Nephron (organoid): ENCODE data around the gene RASA3.

Experiments used
- H3K27ac Mint-ChIP-seq, 3 experiments: 2 replicates each; pipeline ENCODE4 v1.8.0; 2020; ENCODE audit warnings: mixed read lengths in 3 of 3, mild to moderate bottlenecking in 2 of 3, moderate library complexity in 1 of 3
- H3K27me3 Mint-ChIP-seq: 2 replicates; pipeline ENCODE4 v1.8.0; 2021; ENCODE audit warnings: low read depth, mild to moderate bottlenecking, moderate library complexity, mixed read lengths
- H3K36me3 Mint-ChIP-seq: 2 replicates; pipeline ENCODE4 v1.8.0; 2020; ENCODE audit warnings: low read depth, mixed read lengths
- H3K4me1 Mint-ChIP-seq: 2 replicates; pipeline ENCODE4 v1.8.0; 2020; ENCODE audit warnings: mixed read lengths
- H3K4me3 Mint-ChIP-seq, 3 experiments: 2 replicates each; pipeline ENCODE4 v1.8.0; 2020; ENCODE audit warnings: mild to moderate bottlenecking in 3 of 3, mixed read lengths in 3 of 3, moderate library complexity in 2 of 3
- H3K9me3 Mint-ChIP-seq: 2 replicates; pipeline ENCODE4 v1.8.0; 2020; ENCODE audit warnings: mixed read lengths
- TF ChIP-seq, protein P1 (sequence below), 3 experiments: fragments of 200-600 bp; sonication (generic); IDR thresholded peaks; one replicate each; pipeline ENCODE4 v1.5.0; 2021; ENCODE audit warnings: antibody characterized with exemption in 3 of 3; ENCODE audit not compliant: unreplicated experiment in 3 of 3

Gene RASA3

DNA sequence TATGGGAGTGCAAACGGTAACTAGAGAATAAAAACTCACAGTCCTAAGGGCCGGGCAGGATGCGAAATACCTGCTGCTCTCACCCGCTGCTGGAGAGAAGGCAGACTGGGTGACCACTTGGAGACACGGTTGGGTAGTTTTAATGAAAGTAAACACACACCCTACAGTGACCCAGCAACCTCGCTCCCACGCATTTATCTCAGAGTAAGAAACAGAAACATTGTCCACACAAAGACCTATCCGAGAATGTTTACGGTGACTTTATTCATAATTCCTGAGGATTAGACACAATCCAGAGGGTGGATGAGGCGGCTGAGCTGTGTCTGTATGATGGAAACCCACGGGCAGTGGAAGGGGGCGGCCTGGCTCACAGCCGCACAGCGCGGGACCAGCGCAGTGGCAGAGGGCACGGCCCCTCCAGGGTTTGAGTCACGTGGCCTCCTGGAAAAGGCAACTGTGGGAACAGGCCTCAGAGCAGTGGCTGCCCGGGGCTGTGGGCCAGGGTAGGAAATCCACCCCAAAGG lies 85.0 kb downstream of the RASA3 start:
- Mint-ChIP-seq H3K4me3 (peak overlapping the region in 1 of 3 experiments; percentile 57), H3K27ac (peak overlapping the region; percentile 72 to 92 (median 88)), H3K36me3 (peaks cover 13% of the 10 kb centered on the region), H3K4me1 (peaks cover 49% of the 10 kb centered on the region), H3K9me3 (peaks cover 3% of the 10 kb centered on the region), H3K27me3 (no peaks in the 10 kb centered on the region)
- TF ChIP-seq, protein P1, sequence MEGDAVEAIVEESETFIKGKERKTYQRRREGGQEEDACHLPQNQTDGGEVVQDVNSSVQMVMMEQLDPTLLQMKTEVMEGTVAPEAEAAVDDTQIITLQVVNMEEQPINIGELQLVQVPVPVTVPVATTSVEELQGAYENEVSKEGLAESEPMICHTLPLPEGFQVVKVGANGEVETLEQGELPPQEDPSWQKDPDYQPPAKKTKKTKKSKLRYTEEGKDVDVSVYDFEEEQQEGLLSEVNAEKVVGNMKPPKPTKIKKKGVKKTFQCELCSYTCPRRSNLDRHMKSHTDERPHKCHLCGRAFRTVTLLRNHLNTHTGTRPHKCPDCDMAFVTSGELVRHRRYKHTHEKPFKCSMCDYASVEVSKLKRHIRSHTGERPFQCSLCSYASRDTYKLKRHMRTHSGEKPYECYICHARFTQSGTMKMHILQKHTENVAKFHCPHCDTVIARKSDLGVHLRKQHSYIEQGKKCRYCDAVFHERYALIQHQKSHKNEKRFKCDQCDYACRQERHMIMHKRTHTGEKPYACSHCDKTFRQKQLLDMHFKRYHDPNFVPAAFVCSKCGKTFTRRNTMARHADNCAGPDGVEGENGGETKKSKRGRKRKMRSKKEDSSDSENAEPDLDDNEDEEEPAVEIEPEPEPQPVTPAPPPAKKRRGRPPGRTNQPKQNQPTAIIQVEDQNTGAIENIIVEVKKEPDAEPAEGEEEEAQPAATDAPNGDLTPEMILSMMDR (IDR thresholded peaks at IDR 0.05; ENCODE audit: unreplicated experiment in 3 of 3) = no peak

DNA sequence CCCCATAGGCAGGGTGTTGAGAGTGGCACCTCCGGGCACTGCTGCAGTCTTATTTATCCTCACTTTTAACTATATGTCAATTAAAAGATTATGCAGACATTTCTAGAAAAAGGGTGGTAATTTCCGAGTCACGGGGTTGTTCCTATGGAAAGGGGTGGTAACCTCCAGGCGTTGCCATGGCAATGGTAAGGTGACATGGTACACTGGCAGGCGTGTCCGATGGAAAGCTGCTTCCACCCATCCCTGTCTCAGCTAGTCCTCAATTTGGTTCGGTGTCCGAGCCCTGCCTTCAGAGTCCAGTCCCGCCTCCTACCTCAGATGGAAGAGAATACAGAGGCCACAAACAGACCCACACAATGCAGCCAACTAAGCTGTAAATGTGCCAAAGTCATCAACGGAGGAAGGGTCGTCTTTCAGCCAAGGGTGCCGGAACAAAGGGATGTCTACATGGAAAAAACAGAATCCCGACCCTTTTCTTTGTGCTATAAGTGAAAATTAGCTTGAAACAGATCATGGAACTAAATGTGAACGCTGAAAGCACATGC lies 85.9 kb downstream of the RASA3 start:
- H3K4me3 Mint-ChIP-seq = no peak overlapping the region
- H3K4me1 Mint-ChIP-seq = peaks cover 49% of the 10 kb centered on the region
- H3K36me3 Mint-ChIP-seq = peaks cover 18% of the 10 kb centered on the region
- no peaks in the 10 kb centered on the region for H3K27me3 Mint-ChIP-seq
- H3K9me3 Mint-ChIP-seq = peaks cover 3% of the 10 kb centered on the region
- H3K27ac Mint-ChIP-seq = peak overlapping the region; percentile 72 to 92 (median 88)
- TF ChIP-seq, protein P1 (IDR thresholded peaks at IDR 0.05; ENCODE audit: unreplicated experiment in 3 of 3) = no peak

DNA sequence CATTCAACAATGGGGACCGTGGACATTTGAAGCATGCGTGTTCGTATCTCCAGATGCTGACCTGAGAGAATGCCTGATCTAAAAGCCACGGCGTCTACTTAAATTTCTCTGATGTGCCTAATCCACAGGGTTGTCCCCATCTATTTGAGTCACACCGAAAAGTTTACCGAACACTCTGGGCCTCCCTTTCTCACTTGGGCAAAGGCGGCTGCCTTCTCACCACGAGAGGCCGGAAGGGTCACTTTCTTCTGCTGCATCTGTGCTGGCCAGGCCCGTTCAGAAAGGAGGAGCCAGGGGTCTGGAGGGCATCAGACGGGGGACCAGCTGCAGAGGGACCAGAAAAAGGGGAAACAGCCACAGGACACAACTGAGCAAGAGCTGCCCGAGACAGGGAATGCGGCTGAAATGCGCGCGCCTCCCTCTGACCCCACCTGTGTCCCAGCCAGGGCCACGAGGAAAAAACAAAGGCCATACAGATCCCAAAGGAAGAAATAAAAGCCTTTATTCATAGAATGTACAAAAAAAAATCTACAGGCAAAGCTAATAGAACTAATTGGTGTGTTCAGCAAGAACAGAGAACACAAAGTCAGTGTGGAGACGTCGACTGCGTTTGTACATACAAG lies 87.2 kb downstream of the RASA3 start:
- no peaks in the 10 kb centered on the region for H3K27me3 Mint-ChIP-seq
- H3K4me1 Mint-ChIP-seq = peaks cover 49% of the 10 kb centered on the region
- peaks cover 25% of the 10 kb centered on the region for H3K36me3 Mint-ChIP-seq
- TF ChIP-seq, protein P1 (IDR thresholded peaks at IDR 0.05; ENCODE audit: unreplicated experiment in 3 of 3) = no peak
- H3K4me3 Mint-ChIP-seq = peak overlapping the region in 1 of 3 experiments; percentile 70
- peak overlapping the region; percentile 63 to 87 (median 72) for H3K27ac Mint-ChIP-seq
- peaks cover 3% of the 10 kb centered on the region for H3K9me3 Mint-ChIP-seq

DNA sequence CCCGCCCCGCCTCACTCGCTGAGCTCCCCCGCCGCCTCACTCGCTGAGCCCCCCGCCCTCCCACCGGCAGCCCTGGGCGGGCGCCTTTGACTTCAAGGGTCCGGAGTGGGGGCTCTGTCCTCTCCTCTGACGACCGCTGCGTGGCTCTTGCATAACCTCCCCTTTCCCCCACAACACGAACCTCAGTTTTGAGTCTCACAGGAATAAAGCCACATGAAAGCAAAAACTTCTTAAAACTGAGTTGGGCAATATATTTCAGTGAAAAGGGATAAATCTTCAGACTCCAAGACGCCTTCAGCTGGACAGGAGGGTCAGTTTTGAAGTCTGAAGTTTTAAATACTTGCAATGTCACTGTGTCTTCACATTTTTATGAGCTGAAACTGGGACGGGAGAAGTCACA lies 87.9 kb downstream of the RASA3 start:
- peak overlapping the region; percentile 18 to 70 (median 57) for H3K4me3 Mint-ChIP-seq
- H3K27ac Mint-ChIP-seq = peak overlapping the region; percentile 63 to 87 (median 72)
- H3K36me3 Mint-ChIP-seq = peaks cover 25% of the 10 kb centered on the region
- TF ChIP-seq, protein P1 (IDR thresholded peaks at IDR 0.05; ENCODE audit: unreplicated experiment in 3 of 3) = no peak
- H3K4me1 Mint-ChIP-seq = peaks cover 47% of the 10 kb centered on the region
- no peaks in the 10 kb centered on the region for H3K27me3 Mint-ChIP-seq
- peaks cover 3% of the 10 kb centered on the region for H3K9me3 Mint-ChIP-seq

DNA sequence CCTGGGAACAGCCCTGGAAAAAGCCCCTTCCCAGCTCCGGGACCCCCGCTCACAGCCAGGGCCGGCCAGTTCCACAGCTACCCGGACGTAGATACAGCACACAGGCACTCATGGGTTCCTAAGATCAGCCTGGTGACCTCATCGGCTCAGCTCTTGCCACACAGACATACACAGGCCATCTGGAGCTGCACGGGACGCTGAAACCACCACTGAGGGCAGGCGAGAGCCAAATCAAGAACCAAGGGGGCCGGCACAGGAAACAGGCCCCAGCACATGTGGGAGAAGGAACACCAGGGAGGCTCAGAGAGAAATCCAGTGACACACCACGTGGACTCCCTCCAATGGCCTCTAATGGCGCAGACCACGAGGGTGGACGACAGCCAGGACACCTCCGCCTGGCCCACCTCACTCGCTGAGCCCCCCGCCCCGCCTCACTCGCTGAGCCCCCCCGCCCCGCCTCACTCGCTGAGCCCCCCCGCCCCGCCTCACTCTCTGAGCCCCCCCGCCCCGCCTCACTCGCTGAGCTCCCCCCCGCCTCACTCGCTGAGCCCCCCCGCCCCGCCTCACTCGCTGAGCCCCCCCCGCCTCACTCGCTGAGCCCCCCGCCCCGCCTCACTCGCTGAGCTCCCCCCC lies 88.9 kb downstream of the RASA3 start:
- Mint-ChIP-seq H3K27me3 (no peaks in the 10 kb centered on the region), H3K36me3 (peaks cover 25% of the 10 kb centered on the region), H3K4me1 (peaks cover 41% of the 10 kb centered on the region), H3K4me3 (peak overlapping the region; percentile 50 to 74 (median 71)), H3K9me3 (peaks cover 3% of the 10 kb centered on the region), H3K27ac (peak overlapping the region; percentile 35 to 92 (median 76))
- TF ChIP-seq, protein P1 (IDR thresholded peaks at IDR 0.05; ENCODE audit: unreplicated experiment in 3 of 3) = no peak
